OCI-LY7 (cell line): Measurements from ENCODE around the gene BTNL3.

ENCODE experiments used
- CTCF ChIP-seq: fragments of 200-600 bp; sonication (generic); conservative IDR thresholded peaks from 2 replicates; pipeline ENCODE4 v1.5.1; 2014; ENCODE audit warnings: mild to moderate bottlenecking, antibody characterized with exemption, low read length, moderate library complexity, mixed read lengths
- EZH2phosphoT487 ChIP-seq: fragments of 200-600 bp; sonication (generic); IDR thresholded peaks from 2 replicates; pipeline ENCODE4 v1.6.1; 2018; ENCODE audit warnings: low read depth, borderline replicate concordance, mild to moderate bottlenecking, mixed run types, antibody characterized with exemption, low read length, moderate library complexity, mixed read lengths

GRCh38 chr5:181045316-181045715 lies 56.7 kb downstream of the BTNL3 start:
- TF ChIP-seq CTCF (peak; percentile 67), EZH2phosphoT487 (no peak)
